Stimulated activated effector memory CD8-positive, alpha-beta T cell treated with anti-CD3 and anti-CD28 coated beads, Interleukin-12 subunit alpha, Interleukin-12 subunit beta, amount 100 ng/mL, for 72 hours (primary cell): Measurements from ENCODE around the gene GABRB2.

Experiments used
- ATAC-seq: fragments of 150-1000 bp; cut with Tn5 transposase; 2 replicates; pipeline ENCODE4 v1.10.0; 2021
- DNase-seq, 2 donors: peaks; one replicate each; pipeline ENCODE4 v3.0.0; 2021 to 2022; ENCODE audit warnings: low spot score in 2 of 2
- H3K27ac Mint-ChIP-seq: one replicate; pipeline ENCODE4 v1.8.0; 2022; ENCODE audit warnings: mild to moderate bottlenecking, mixed read lengths
- H3K36me3 Mint-ChIP-seq: one replicate; pipeline ENCODE4 v1.8.0; 2022; ENCODE audit warnings: mild to moderate bottlenecking, mixed read lengths
- H3K4me1 Mint-ChIP-seq: one replicate; pipeline ENCODE4 v1.8.0; 2022; ENCODE audit warnings: mixed read lengths
- H3K4me3 Mint-ChIP-seq: one replicate; pipeline ENCODE4 v1.8.0; 2022; ENCODE audit warnings: mild to moderate bottlenecking, mixed read lengths
- H3K9me3 Mint-ChIP-seq: one replicate; pipeline ENCODE4 v1.8.0; 2022; ENCODE audit warnings: mixed read lengths

The GABRB2 gene

DNA sequence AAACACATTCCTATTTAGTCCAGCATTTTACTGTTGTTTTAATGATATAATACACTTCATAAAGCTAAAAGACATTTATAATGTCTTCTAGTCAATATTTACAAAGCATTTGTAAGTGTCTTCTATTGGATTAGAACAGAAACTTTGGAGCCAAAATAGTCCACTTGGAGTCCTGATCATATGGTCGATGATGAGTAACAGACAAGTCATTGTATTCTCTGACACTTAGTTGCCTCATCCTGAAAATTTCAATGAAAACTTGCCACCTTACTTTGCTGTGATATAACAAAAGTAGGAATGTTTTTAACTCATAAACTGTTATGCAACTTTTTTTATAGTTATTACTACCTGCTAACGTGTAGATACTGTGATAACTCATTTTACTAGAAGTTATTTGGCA is 132.5 kb downstream of the GABRB2 start:
- Mint-ChIP-seq H3K36me3 (no peaks in the 10 kb centered on the region), H3K27ac (no peak overlapping the region), H3K4me3 (no peak overlapping the region), H3K4me1 (no peaks in the 10 kb centered on the region), H3K9me3 (peaks cover 11% of the 10 kb centered on the region)
- ATAC-seq: no peak
- DNase-seq: no peak

DNA sequence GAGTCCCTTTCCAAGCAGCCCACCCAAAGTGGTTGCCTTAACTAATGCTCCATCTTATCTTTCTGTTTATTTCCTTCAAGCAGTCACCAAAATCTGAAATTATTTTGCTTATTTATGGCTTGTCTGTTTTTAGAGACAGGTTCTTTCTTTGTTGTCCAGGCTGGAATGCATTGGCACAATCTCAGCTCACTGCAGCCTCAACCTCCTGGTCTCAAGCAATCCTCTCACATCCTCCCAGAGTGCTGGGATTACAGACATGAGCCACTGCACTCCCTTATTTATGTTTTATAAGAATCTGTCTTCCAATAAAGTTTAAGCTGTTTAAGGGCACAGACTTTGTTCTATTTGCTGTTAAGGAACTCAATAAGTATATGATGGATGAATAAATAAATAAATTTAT is 133.7 kb downstream of the GABRB2 start:
- Mint-ChIP-seq H3K4me3 (no peak overlapping the region), H3K9me3 (peaks cover 5% of the 10 kb centered on the region), H3K4me1 (no peaks in the 10 kb centered on the region), H3K27ac (no peak overlapping the region), H3K36me3 (no peaks in the 10 kb centered on the region)
- no peak for ATAC-seq
- no peak for DNase-seq

DNA sequence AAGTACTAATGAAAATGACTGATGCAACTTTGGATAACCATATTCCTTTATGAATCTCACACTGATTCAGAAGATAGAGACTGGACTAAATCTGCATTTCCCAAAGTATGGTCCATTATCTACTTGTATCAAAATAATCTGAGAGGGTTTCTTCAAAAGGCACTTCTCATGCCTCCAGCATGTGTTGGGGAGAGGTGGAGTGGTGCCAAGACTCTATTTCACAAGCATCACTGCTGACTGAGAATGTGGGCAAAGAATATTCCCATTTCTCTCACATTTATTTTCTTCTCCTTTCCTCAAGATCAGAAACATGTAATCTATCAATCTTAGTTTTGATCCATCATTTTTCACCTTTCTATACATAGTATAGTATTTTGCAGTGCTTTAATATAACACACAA is 135.4 kb downstream of the GABRB2 start:
- H3K4me1 Mint-ChIP-seq: no peaks in the 10 kb centered on the region
- no peaks in the 10 kb centered on the region for H3K36me3 Mint-ChIP-seq
- H3K4me3 Mint-ChIP-seq: no peak overlapping the region
- H3K9me3 Mint-ChIP-seq: peaks cover 5% of the 10 kb centered on the region
- no peak for ATAC-seq
- no peak for DNase-seq
- no peak overlapping the region for H3K27ac Mint-ChIP-seq

DNA sequence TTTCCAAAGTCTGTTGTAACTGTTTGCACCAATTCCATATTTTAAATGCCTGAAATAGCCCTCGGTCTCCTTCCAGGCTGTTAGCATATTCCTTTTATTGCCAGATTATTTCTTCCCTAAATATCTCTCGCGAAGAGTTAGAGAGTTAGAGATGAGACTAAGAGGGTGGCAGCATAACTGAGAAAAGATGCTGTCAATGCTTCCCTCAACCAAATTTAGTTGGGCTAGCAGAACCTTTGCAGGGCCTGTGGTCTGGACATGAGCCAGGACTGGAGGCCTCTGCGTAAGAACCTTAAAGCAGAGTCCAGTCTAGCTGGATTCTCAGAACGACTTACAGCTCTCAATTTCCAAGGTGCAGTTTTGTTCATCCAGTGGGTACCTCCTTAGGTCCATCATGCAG is 135.9 kb downstream of the GABRB2 start:
- H3K4me1 Mint-ChIP-seq: no peaks in the 10 kb centered on the region
- ATAC-seq (no peak), DNase-seq (no peak)
- H3K9me3 Mint-ChIP-seq: peaks cover 5% of the 10 kb centered on the region
- H3K36me3 Mint-ChIP-seq: no peaks in the 10 kb centered on the region
- H3K4me3 Mint-ChIP-seq: no peak overlapping the region
- no peak overlapping the region for H3K27ac Mint-ChIP-seq

DNA sequence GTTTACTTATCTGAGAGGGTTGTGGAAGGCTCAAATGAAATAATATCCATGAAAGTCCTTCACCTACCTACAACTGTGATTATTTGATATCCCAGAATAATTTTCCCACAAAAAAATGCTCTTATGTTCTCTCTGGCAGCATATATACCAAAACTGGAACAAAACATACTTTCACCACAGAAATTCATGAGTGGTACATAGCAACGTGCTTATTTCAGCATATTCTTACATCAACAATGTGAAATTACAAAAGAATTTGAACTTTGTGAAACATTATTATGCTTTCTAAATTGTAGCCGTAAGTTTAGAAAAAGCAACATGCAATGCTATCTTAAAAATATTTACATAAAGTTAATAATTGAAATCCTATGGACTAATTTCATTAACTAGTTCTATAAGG is 137.1 kb downstream of the GABRB2 start:
- Mint-ChIP-seq H3K4me1 (no peaks in the 10 kb centered on the region), H3K9me3 (peaks cover 5% of the 10 kb centered on the region), H3K27ac (no peak overlapping the region), H3K36me3 (no peaks in the 10 kb centered on the region), H3K4me3 (no peak overlapping the region)
- DNase-seq: no peak
- ATAC-seq: no peak

DNA sequence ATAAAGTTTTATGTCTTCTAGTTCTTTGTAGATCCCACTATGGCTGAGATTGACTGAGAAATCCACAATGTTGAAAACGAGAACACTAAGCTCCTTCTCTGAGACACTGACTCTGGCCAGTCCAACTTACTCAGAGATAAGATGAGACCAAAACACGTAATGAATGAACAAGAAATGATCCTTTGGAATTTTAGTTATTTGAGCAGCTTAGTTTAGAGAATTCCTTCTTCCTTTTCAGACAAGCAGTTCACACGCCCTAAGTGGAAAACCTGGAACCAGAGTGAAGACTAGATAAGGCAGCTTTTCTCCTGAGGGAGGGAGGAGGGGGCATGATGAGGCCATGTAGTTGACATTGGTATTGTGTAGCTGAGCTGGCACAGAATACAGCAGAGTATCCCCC is 139.6 kb downstream of the GABRB2 start:
- ATAC-seq: no peak
- H3K36me3 Mint-ChIP-seq: no peaks in the 10 kb centered on the region
- no peaks in the 10 kb centered on the region for H3K9me3 Mint-ChIP-seq
- no peak overlapping the region for H3K4me3 Mint-ChIP-seq
- H3K4me1 Mint-ChIP-seq: no peaks in the 10 kb centered on the region
- no peak overlapping the region for H3K27ac Mint-ChIP-seq
- DNase-seq: no peak

DNA sequence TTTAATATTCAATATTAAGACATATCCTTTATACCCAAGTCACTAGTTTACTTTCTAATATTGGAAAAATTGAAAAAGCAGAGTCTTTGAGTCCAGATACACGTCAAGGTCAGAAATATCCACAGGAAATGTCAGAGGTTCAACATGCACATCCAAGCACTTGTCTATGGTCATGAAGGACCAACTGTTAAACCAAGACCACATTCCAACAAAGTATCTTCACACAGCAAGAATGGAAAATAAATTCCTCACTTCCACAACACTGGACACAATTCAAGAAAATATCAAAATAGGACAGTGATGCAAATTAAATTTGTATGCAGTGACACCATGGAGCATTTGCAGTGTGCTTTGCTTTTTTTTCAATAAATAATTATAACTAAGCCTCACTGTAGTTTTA is 142.5 kb downstream of the GABRB2 start:
- H3K4me1 Mint-ChIP-seq: no peaks in the 10 kb centered on the region
- H3K36me3 Mint-ChIP-seq: no peaks in the 10 kb centered on the region

DNA sequence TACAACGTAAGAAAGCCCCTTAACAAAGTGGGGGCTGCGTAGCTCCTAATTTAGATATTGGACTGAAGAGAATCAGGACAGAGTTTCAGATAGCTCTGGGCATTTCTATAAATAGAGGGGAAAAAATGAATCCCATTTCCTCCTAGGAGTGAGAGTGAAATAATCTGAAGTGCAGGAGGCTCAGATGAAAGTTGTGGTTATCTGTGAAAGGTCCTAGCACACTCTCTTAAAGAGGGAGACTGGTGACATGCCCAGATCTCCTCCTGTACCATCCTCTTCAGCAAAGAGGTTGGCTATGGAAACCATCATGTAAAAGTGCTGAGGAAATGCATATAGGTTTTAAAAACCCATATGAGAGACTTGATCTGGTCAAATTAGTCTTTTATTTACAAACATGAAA is 143.4 kb downstream of the GABRB2 start:
- no peaks in the 10 kb centered on the region for H3K4me1 Mint-ChIP-seq
- H3K36me3 Mint-ChIP-seq: no peaks in the 10 kb centered on the region
- no peak overlapping the region for H3K27ac Mint-ChIP-seq
- ATAC-seq (no peak), DNase-seq (no peak)
- no peak overlapping the region for H3K4me3 Mint-ChIP-seq
- H3K9me3 Mint-ChIP-seq: no peaks in the 10 kb centered on the region

More for the DNA sequence above, 142.5 kb downstream of the GABRB2 start:
- DNase-seq (no peak), ATAC-seq (no peak)
- H3K9me3 Mint-ChIP-seq: no peaks in the 10 kb centered on the region
- no peak overlapping the region for H3K4me3 Mint-ChIP-seq
- H3K27ac Mint-ChIP-seq: no peak overlapping the region

DNA sequence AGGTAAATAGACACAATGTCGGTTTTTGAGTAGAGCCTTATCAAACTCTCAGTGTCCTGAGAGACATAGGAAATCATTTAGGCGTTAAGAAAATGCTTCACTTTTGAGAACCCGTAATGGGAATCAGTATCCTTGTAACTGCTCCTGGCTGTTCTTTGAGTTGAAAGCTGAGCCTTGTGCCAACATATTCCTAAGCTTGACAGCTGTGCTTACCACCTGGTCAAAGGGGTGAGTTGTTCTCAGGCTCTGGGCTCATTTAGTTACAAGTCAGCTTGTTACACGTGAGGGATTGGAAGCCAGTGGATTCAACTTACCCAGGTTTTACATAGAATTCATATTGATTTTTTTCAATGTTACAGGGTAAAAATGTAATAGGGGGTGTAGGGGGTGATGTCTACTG is 145.9 kb downstream of the GABRB2 start:
- DNase-seq: no peak
- H3K27ac Mint-ChIP-seq: no peak overlapping the region
- H3K4me3 Mint-ChIP-seq: no peak overlapping the region
- H3K4me1 Mint-ChIP-seq: no peaks in the 10 kb centered on the region
- ATAC-seq: no peak
- peaks cover 3% of the 10 kb centered on the region for H3K9me3 Mint-ChIP-seq
- no peaks in the 10 kb centered on the region for H3K36me3 Mint-ChIP-seq

DNA sequence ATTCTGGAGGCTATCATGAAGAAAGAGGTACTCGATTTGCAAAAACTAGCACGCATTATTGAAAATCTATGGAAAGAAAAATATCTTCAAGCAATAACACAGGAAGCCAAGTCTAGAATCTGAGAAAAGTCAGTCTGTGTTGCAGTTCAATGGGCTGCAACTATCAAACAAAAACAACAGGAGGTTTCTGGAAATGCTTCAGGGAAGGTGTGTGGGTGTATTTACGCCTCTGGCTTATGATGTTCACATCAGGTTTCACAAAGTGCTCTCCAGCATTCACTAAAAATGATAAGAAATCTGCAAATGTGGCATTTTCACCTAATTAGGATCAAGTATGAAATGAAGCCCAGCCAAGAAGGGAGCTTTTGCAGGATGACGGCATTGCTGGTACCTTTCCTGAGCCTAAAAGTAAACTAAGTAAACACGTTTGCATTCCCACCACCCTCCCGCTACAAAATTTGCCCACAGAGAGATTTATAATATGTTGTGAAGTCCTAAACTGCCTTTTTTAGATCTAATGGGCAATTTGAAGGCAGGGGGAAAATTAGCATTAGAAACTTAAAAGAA is 146.4 kb downstream of the GABRB2 start:
- H3K9me3 Mint-ChIP-seq: peaks cover 6% of the 10 kb centered on the region
- DNase-seq: no peak
- no peak for ATAC-seq
- H3K36me3 Mint-ChIP-seq: no peaks in the 10 kb centered on the region
- H3K27ac Mint-ChIP-seq: no peak overlapping the region
- H3K4me3 Mint-ChIP-seq: no peak overlapping the region
- H3K4me1 Mint-ChIP-seq: no peaks in the 10 kb centered on the region

DNA sequence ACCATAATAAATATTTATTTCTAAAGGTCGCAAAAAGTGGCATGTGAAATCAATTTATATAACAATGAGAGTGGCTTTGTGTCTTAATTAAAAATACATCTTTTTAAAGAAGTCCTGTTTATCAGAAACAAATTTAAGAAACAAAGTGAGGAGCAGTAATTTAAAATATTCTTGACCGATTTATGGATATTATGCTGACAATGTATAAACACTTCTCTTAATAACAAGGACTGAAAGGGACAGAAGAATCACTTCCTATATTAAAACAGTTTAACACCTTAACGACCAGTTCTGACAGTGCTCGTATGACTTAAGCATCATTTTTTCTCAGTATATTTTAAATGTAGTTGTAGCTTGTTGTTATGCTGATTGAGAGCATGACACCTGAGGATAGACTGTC is 149.1 kb downstream of the GABRB2 start:
- H3K4me3 Mint-ChIP-seq: no peak overlapping the region
- H3K9me3 Mint-ChIP-seq: peaks cover 9% of the 10 kb centered on the region
- DNase-seq (no peak), ATAC-seq (no peak)
- H3K27ac Mint-ChIP-seq: no peak overlapping the region
- no peaks in the 10 kb centered on the region for H3K36me3 Mint-ChIP-seq
- H3K4me1 Mint-ChIP-seq: no peaks in the 10 kb centered on the region

DNA sequence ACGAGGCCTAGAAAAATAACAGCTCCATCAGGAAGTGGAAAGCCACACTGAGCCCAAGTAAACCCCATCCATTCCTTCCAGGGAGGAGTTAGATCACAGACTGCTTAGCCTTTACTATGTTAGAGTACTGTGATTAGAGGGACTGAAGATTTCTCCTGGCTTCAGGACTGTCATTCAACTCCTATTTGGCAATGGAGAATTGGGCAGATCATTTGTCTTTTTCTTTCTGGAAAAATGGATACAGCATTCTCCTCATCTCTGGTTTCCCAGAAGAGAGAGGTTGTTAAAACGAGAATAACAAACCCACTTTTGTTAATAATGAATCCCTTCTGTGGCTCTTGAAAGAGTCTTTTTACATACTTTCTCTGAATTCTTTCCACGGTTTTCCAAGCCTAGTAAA is 150.4 kb downstream of the GABRB2 start:
- H3K36me3 Mint-ChIP-seq: no peaks in the 10 kb centered on the region
- DNase-seq (no peak), ATAC-seq (no peak)
- H3K9me3 Mint-ChIP-seq: peaks cover 9% of the 10 kb centered on the region
- H3K4me3 Mint-ChIP-seq: no peak overlapping the region
- H3K27ac Mint-ChIP-seq: no peak overlapping the region
- no peaks in the 10 kb centered on the region for H3K4me1 Mint-ChIP-seq

DNA sequence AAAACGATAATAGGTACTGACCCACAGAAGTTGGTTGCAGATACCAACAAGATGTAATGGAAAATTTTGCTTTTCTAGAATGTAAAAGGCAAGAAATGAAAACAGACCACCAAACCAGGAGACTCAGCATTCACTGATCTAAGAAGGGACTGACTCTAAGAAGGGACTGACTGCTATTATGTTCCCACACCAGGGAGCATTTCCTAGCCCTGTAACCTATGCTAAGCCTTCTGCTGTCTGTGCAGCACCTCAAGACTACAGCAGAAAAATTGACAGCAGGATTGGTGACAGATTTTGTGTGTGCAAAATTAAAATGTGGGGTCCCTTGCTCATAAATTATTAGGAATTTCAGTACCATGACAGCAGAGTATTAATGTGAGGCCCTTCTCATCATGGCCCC is 154.8 kb downstream of the GABRB2 start:
- no peak overlapping the region for H3K27ac Mint-ChIP-seq
- DNase-seq (no peak), ATAC-seq (no peak)
- no peaks in the 10 kb centered on the region for H3K36me3 Mint-ChIP-seq
- no peaks in the 10 kb centered on the region for H3K4me1 Mint-ChIP-seq
- H3K4me3 Mint-ChIP-seq: no peak overlapping the region
- H3K9me3 Mint-ChIP-seq: peaks cover 8% of the 10 kb centered on the region

DNA sequence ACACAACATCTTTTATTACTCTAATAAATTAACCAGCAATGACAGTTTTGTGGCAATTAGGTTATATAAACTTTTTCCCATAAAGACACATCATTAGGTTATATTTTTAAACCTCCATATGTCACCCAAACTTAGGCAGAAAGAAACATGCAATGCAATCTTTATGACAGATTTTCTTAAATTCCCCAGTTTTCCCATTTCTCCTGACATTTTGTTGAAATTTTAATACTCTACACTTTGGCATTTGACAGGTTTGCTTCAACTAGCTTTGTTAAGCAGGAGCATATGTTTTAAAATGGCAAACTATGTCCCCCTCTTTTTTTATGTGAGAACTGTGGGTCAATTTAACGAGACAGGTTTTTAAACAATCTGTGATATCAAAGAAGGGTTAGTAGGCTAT is 155.5 kb downstream of the GABRB2 start:
- Mint-ChIP-seq H3K4me1 (no peaks in the 10 kb centered on the region), H3K9me3 (peaks cover 8% of the 10 kb centered on the region), H3K36me3 (no peaks in the 10 kb centered on the region), H3K4me3 (no peak overlapping the region), H3K27ac (no peak overlapping the region)
- no peak for DNase-seq
- no peak for ATAC-seq

DNA sequence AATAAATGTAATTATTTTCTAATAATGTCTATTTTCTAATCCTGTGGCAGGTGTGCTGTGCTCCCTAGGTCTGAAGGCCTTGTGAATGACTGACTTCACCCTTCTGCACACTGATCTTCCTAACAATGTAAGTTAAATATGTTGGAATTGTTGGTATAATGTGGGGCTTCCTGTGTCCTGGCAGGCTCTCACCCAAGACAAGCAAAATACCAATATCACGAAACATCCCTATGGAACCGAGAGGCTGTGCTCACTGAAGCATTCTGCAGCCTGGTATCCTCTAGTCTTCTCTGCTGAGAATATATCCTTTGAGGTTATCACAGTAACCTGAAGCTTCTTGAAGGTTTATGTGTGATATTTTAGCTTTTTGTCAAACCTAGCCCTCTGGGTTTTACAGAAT is 159.4 kb downstream of the GABRB2 start:
- no peak for ATAC-seq

DNA sequence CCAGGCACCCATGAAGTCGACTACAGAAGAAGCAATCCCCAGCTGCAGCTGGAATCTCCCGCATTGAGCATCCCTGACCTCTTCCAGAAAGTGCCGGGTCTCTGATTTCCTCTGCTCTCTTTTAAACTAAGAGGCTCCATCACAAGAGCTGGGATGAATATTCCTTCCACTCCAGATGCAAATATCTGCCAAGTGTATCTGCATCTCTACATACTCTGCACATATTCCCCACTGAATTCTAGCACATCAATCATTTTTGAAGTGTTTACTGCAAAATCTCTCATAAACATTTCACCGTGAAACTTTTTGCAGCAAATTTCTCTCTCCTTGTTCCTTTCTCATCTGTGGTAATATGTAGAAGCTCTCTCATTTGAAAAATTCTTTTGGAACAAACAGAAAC is 161.5 kb downstream of the GABRB2 start:
- H3K36me3 Mint-ChIP-seq: no peaks in the 10 kb centered on the region
- peaks cover 3% of the 10 kb centered on the region for H3K9me3 Mint-ChIP-seq
- H3K4me3 Mint-ChIP-seq: no peak overlapping the region
- no peak overlapping the region for H3K27ac Mint-ChIP-seq
- DNase-seq (no peak), ATAC-seq (no peak)
- no peaks in the 10 kb centered on the region for H3K4me1 Mint-ChIP-seq

More for the DNA sequence above, 159.4 kb downstream of the GABRB2 start:
- Mint-ChIP-seq H3K36me3 (no peaks in the 10 kb centered on the region), H3K4me1 (no peaks in the 10 kb centered on the region), H3K27ac (no peak overlapping the region), H3K4me3 (no peak overlapping the region), H3K9me3 (peaks cover 6% of the 10 kb centered on the region)
- no peak for DNase-seq

DNA sequence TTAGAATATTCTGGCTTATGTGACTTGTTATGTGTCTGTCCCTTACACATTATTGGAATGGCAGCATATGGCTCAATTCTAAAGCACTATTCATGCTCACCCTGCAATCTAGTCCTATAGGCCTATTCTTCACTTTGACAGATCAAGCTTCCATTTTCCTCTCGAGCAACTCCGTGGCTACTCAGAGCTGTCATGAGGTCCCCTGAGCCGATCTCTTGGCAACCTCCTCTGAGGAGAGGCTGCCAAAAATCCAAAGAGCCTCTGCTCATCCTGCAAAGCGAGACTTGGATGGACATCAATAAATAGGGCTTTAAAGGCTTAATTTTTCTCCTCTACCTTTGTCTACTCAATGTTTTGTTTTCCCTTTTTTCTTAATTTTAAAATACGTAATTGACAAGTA is 163.8 kb downstream of the GABRB2 start:
- Mint-ChIP-seq H3K27ac (no peak overlapping the region), H3K9me3 (peaks cover 3% of the 10 kb centered on the region), H3K36me3 (no peaks in the 10 kb centered on the region), H3K4me3 (no peak overlapping the region), H3K4me1 (no peaks in the 10 kb centered on the region)
- no peak for ATAC-seq
- DNase-seq: no peak
